Naive thymus-derived CD8-positive, alpha-beta T cell (primary cell): Measurements from ENCODE around the gene PNISR. TPM values are rescaled to one million over a fixed set of nuclear protein-coding genes. Genes with fewer than 3 reads are reported as not detected.

ENCODE experiments used
- ATAC-seq, 2 donors: fragments of 150-1000 bp; cut with Tn5 transposase in 1 of 2; sonication (Bioruptor Pico), chemical (Tn5 transposase) in 1 of 2; 1 replicate in 1 of 2; 2 replicates in 1 of 2; pipeline ENCODE4 v1.10.0; 2021; ENCODE audit warnings: mild to moderate bottlenecking in 2 of 2, moderate library complexity in 2 of 2
- POLR2A ChIA-PET: fragments of 350-600 bp; sonication (Branson Sonifier 250); formaldehyde crosslinking; loops from one replicate; lab custom pipeline; 2021; ENCODE audit warnings: antibody characterized with exemption; lab: Charles Lee
- DNase-seq, 10 donors: peaks; one replicate each; pipeline versions ENCODE4 v3.0.0 to v3.0.0-alpha.2; 2020 to 2022
- H3K27ac Mint-ChIP-seq, 10 donors: one replicate each; pipeline ENCODE4 v1.8.0; 2020 to 2022; ENCODE audit warnings: mild to moderate bottlenecking in 10 of 10, mixed read lengths in 10 of 10, moderate library complexity in 4 of 10, inconsistent platforms in 1 of 10
- H3K27me3 Mint-ChIP-seq, 5 donors: one replicate each; pipeline ENCODE4 v1.8.0; 2021 to 2022; ENCODE audit warnings: mixed read lengths in 5 of 5
- H3K36me3 Mint-ChIP-seq, 3 donors: one replicate each; pipeline ENCODE4 v1.8.0; 2020 to 2022; ENCODE audit warnings: mixed read lengths in 3 of 3, mild to moderate bottlenecking in 2 of 3, inconsistent platforms in 1 of 3
- H3K4me1 Mint-ChIP-seq, 4 donors: one replicate each; pipeline ENCODE4 v1.8.0; 2021 to 2022; ENCODE audit warnings: mixed read lengths in 4 of 4
- H3K4me3 Mint-ChIP-seq, 10 donors: one replicate each; pipeline ENCODE4 v1.8.0; 2020 to 2022; ENCODE audit warnings: mild to moderate bottlenecking in 10 of 10, mixed read lengths in 10 of 10, moderate library complexity in 6 of 10, inconsistent platforms in 1 of 10
- H3K9me3 Mint-ChIP-seq, 9 donors: one replicate each; pipeline ENCODE4 v1.8.0; 2020 to 2022; ENCODE audit warnings: mixed read lengths in 9 of 9, mild to moderate bottlenecking in 3 of 9, inconsistent platforms in 1 of 9, moderate library complexity in 1 of 9
- polyA plus RNA-seq, 3 donors: library from polyadenylated mRNA; unstranded; fragments of 300-500 nt; fragmentation: Illumina TruSeq; gene quantifications; one replicate each; pipeline ENCODE4 v1.2.3, GENCODE V29; 2021
- total RNA-seq, 8 experiments: library from RNA in 2 of 8; stranded (reverse) in 2 of 8; gene quantifications; one replicate each; pipeline ENCODE4 v1.2.3 and lab custom pipeline; 2021 to 2026

The PNISR gene
- total and polyA plus RNA-seq, 5 experiments from 2014 or later = 80.4 to 401 (median 114) TPM

GRCh38 chr6:99393698-99394531, 31.2 kb downstream of the PNISR start, which contains the start of gene COQ3:
COQ3 (minus strand) TSS chr6:99394195; CDS start chr6:99394179, 16 bp downstream.
- H3K4me3 Mint-ChIP-seq = peak within 1 kb of the TSS; percentile 86 to 98 (median 94)
- H3K36me3 Mint-ChIP-seq = peaks cover 0 to 6% (median 2%) of the 10 kb centered on the region in 3 donors
- H3K27me3 Mint-ChIP-seq = no peaks in the 10 kb centered on the region
- no peaks in the 10 kb centered on the region for H3K9me3 Mint-ChIP-seq
- DNase-seq = peak; percentile 35 to 80 (median 62)
- H3K27ac Mint-ChIP-seq = peak within 1 kb of the TSS; percentile 81 to 96 (median 92)
- H3K4me1 Mint-ChIP-seq = peaks cover 2 to 27% (median 17%) of the 10 kb centered on the region in 4 donors
- peak; percentile 69 to 73 for ATAC-seq
- POLR2A ChIA-PET = interaction anchor here (0.6 to 4.6 kb wide), 5 partner anchors 9 to 317 kb away, joined by 3 to 42 read pairs (median 5); partner anchors contain the start of genes CCNC and PNISR

- no peaks in the 10 kb centered on the region for H3K27me3 Mint-ChIP-seq
- no peaks in the 10 kb centered on the region for H3K9me3 Mint-ChIP-seq
- H3K4me3 Mint-ChIP-seq = peak overlapping the region; percentile 86 to 98 (median 94)
- H3K4me1 Mint-ChIP-seq = peaks cover 2 to 27% (median 17%) of the 10 kb centered on the region in 4 donors
- ATAC-seq (peak; percentile 6 to 18), DNase-seq (no peak)
- POLR2A ChIA-PET = interaction anchor here (1.1 to 4.6 kb wide), 4 partner anchors 9 to 175 kb away, joined by 3 to 42 read pairs (median 6); partner anchors contain the start of genes CCNC and PNISR
- peak overlapping the region in 8 of 10 donors; percentile 81 to 96 (median 92) for H3K27ac Mint-ChIP-seq
- peaks cover 0 to 3% (median 1%) of the 10 kb centered on the region in 3 donors for H3K36me3 Mint-ChIP-seq
Measured at GRCh38 chr6:99393366-99393697, 31.8 kb downstream of the PNISR start.

- H3K4me1 Mint-ChIP-seq = peaks cover 4 to 27% (median 22%) of the 10 kb centered on the region in 4 donors
- ATAC-seq (no peak), DNase-seq (no peak)
- H3K27me3 Mint-ChIP-seq = no peaks in the 10 kb centered on the region
- POLR2A ChIA-PET = no interaction called here
- H3K27ac Mint-ChIP-seq = no peak overlapping the region
- H3K9me3 Mint-ChIP-seq = no peaks in the 10 kb centered on the region
- H3K4me3 Mint-ChIP-seq = no peak overlapping the region
- no peaks in the 10 kb centered on the region for H3K36me3 Mint-ChIP-seq
Measured at GRCh38 chr6:99390896-99391295, 34.2 kb downstream of the PNISR start.

GRCh38 chr6:99384507-99384906, 40.6 kb downstream of the PNISR start:
- POLR2A ChIA-PET = no interaction called here
- Mint-ChIP-seq H3K4me3 (no peak overlapping the region), H3K36me3 (peaks cover 0 to 12% (median 3%) of the 10 kb centered on the region in 3 donors), H3K4me1 (peaks cover 0 to 17% (median 3%) of the 10 kb centered on the region in 4 donors), H3K9me3 (no peaks in the 10 kb centered on the region), H3K27ac (no peak overlapping the region), H3K27me3 (no peaks in the 10 kb centered on the region)
- no peak for ATAC-seq
- DNase-seq = no peak

DNA sequence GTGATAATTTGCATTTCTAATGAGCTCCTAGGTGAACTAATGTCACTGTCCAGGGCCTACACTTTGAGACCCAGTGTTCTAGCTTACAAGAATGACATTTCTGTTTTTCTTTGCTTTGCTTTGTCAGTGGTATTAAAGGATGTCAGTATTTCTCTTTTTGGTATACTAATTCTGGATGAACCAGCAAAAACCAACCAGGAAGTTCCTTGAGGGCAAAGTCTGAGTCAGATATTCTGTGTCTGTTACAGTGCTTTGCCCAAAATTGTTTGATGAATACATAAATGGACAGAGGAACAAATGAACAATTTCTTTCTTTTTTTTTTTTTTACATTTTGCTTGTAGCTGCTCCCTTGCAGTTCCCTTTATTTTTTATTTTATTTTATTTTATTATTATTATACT, 46.5 kb downstream of the PNISR start:
- POLR2A ChIA-PET = no interaction called here

GRCh38 chr6:99369533-99369932, 55.6 kb downstream of the PNISR start:
- no peak overlapping the region for H3K4me3 Mint-ChIP-seq
- no peak for DNase-seq
- no peaks in the 10 kb centered on the region for H3K4me1 Mint-ChIP-seq
- POLR2A ChIA-PET = no interaction called here
- H3K9me3 Mint-ChIP-seq = no peaks in the 10 kb centered on the region
- H3K36me3 Mint-ChIP-seq = peaks cover 0 to 20% (median 8%) of the 10 kb centered on the region in 3 donors
- no peak overlapping the region for H3K27ac Mint-ChIP-seq
- no peak for ATAC-seq
- no peaks in the 10 kb centered on the region for H3K27me3 Mint-ChIP-seq

More for the DNA sequence above, 46.5 kb downstream of the PNISR start:
- ATAC-seq (no peak), DNase-seq (no peak)
- Mint-ChIP-seq H3K4me1 (no peaks in the 10 kb centered on the region), H3K27me3 (no peaks in the 10 kb centered on the region), H3K4me3 (no peak overlapping the region), H3K36me3 (peaks cover 0 to 25% (median 11%) of the 10 kb centered on the region in 3 donors), H3K9me3 (no peaks in the 10 kb centered on the region), H3K27ac (no peak overlapping the region)

- DNase-seq = no peak
- H3K27ac Mint-ChIP-seq = no peak overlapping the region
- H3K36me3 Mint-ChIP-seq = peaks cover 0 to 11% (median 6%) of the 10 kb centered on the region in 3 donors
- no peaks in the 10 kb centered on the region for H3K4me1 Mint-ChIP-seq
- no peak for ATAC-seq
- POLR2A ChIA-PET = no interaction called here
- H3K27me3 Mint-ChIP-seq = peaks cover 0 to 4% (median under 1%) of the 10 kb centered on the region in 5 donors
- no peak overlapping the region for H3K4me3 Mint-ChIP-seq
- no peaks in the 10 kb centered on the region for H3K9me3 Mint-ChIP-seq
Measured at GRCh38 chr6:99366852-99367251, 58.3 kb downstream of the PNISR start.

GRCh38 chr6:99364026-99364425, 61.1 kb downstream of the PNISR start:
- no peak for DNase-seq
- ATAC-seq = no peak
- peaks cover 0 to 5% (median 0%) of the 10 kb centered on the region in 3 donors for H3K36me3 Mint-ChIP-seq
- H3K4me1 Mint-ChIP-seq = no peaks in the 10 kb centered on the region
- POLR2A ChIA-PET = no interaction called here
- no peak overlapping the region for H3K27ac Mint-ChIP-seq
- peaks cover 0 to 17% (median 16%) of the 10 kb centered on the region in 5 donors for H3K27me3 Mint-ChIP-seq
- no peak overlapping the region for H3K4me3 Mint-ChIP-seq
- no peaks in the 10 kb centered on the region for H3K9me3 Mint-ChIP-seq

DNA sequence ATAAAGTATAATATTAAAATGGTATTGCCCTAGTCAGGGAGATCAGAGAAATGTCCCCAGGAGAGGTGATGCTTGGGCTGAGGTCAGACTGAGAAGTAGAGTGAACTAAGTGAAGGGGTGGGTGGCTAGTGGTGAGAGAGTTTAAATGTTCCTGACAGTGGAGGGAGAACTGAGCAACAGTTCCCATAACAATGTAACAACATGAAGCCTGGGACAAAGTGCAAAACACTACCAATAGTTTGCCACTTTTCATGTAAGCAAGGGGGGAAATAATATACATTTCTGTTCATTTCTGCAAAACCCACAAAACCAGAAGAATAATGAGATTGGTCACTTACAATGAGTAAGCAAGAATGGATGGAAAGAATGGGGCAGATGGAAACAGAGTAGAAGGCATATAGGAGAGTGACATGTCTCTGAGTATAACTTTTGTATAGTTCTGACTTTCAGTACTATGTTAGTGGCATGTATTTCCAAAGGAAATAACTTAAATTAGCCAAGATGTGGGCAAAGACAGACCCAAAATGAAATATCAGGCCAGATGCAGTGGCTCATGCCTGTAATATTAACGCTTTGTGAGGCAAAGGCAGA, 62.3 kb downstream of the PNISR start:
- Mint-ChIP-seq H3K27me3 (peaks cover 0 to 20% (median 18%) of the 10 kb centered on the region in 5 donors), H3K9me3 (no peaks in the 10 kb centered on the region), H3K36me3 (no peaks in the 10 kb centered on the region), H3K4me1 (no peaks in the 10 kb centered on the region), H3K4me3 (no peak overlapping the region), H3K27ac (no peak overlapping the region)
- POLR2A ChIA-PET = no interaction called here
- no peak for DNase-seq
- ATAC-seq = no peak

DNA sequence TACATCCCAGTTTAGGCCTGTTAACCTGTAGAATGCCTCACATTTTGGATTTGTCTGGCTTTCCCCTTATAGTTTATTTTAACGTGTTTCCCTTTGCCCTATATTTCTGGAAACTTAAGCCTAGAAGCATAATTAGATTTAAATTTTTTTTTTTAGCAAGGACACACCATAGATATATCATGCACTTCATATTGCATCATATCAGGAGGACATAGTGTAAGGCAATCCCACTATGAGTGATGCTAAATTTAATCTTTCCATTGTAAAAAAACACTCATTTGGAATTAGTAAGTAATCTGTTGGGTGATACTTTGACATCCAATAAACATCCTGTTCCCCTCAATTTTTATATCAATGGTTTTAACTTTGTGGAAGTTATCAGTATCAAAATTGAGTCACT, 65.3 kb downstream of the PNISR start:
- no peaks in the 10 kb centered on the region for H3K36me3 Mint-ChIP-seq
- no peak overlapping the region for H3K4me3 Mint-ChIP-seq
- H3K27ac Mint-ChIP-seq = no peak overlapping the region
- H3K9me3 Mint-ChIP-seq = no peaks in the 10 kb centered on the region
- no peak for DNase-seq
- H3K27me3 Mint-ChIP-seq = peaks cover 15 to 47% (median 38%) of the 10 kb centered on the region in 5 donors
- ATAC-seq = no peak
- H3K4me1 Mint-ChIP-seq = no peaks in the 10 kb centered on the region
- POLR2A ChIA-PET = no interaction called here

DNA sequence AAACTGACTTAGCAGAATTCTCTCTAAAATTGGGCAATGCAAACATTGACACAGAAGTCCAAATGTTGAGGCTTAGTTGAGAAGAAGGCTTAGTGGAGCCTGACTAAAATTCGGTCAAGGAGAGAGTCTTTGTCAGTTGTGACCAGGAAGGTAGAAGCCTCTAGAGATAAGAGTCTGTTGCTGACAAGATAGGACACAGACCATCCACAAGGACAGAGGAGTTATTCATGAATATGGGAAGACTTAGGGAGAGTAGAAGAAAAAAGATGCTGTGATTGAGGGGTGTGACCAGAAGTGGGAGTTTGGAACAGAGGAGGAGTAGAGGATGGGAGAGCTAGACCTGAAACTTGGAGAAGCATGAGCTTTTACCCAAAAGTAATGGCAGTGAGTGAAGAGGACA, 68.5 kb downstream of the PNISR start:
- ATAC-seq (no peak), DNase-seq (no peak)
- POLR2A ChIA-PET = no interaction called here
- Mint-ChIP-seq H3K27ac (no peak overlapping the region), H3K4me1 (no peaks in the 10 kb centered on the region), H3K4me3 (no peak overlapping the region), H3K9me3 (no peaks in the 10 kb centered on the region), H3K36me3 (no peaks in the 10 kb centered on the region), H3K27me3 (peaks cover 22 to 63% (median 54%) of the 10 kb centered on the region in 5 donors)

- POLR2A ChIA-PET = no interaction called here
Measured at GRCh38 chr6:99354983-99355382, 70.1 kb downstream of the PNISR start.

GRCh38 chr6:99353126-99353525, 72.0 kb downstream of the PNISR start:
- no peak overlapping the region for H3K4me3 Mint-ChIP-seq
- H3K4me1 Mint-ChIP-seq = peaks cover 0 to 5% (median 2%) of the 10 kb centered on the region in 4 donors
- DNase-seq (no peak), ATAC-seq (no peak)
- POLR2A ChIA-PET = no interaction called here
- peaks cover 23 to 75% (median 61%) of the 10 kb centered on the region in 5 donors for H3K27me3 Mint-ChIP-seq
- no peaks in the 10 kb centered on the region for H3K36me3 Mint-ChIP-seq
- H3K27ac Mint-ChIP-seq = no peak overlapping the region
- no peaks in the 10 kb centered on the region for H3K9me3 Mint-ChIP-seq

More at GRCh38 chr6:99354983-99355382, 70.1 kb downstream of the PNISR start:
- H3K27me3 Mint-ChIP-seq = peaks cover 23 to 65% (median 60%) of the 10 kb centered on the region in 5 donors
- peaks cover 0 to 4% (median 1%) of the 10 kb centered on the region in 4 donors for H3K4me1 Mint-ChIP-seq
- no peak for DNase-seq
- ATAC-seq = no peak
- no peak overlapping the region for H3K4me3 Mint-ChIP-seq
- H3K27ac Mint-ChIP-seq = no peak overlapping the region
- no peaks in the 10 kb centered on the region for H3K9me3 Mint-ChIP-seq
- no peaks in the 10 kb centered on the region for H3K36me3 Mint-ChIP-seq
